Measurements from ENCODE around the gene SLAMF7. TPM values are rescaled to one million over a fixed set of nuclear protein-coding genes. Genes with fewer than 3 reads are reported as not detected.

The SLAMF7 gene
- total RNA-seq: not detected

GRCh38 chr1:160739098-160739511 lies at the start of gene SLAMF7:
Gene SLAMF7, plus strand, starts transcription at chr1:160739247. Its CDS starts 55 bp downstream, at chr1:160739302.

GRCh38 chr1:160711602-160712311 lies 27.3 kb upstream of the SLAMF7 start, which contains the start of gene CD48:
Gene CD48, minus strand, starts transcription at chr1:160711822. Its CDS starts 59 bp downstream, at chr1:160711763.

GRCh38 chr1:160795951-160796383 lies 56.9 kb downstream of the SLAMF7 start, which contains the start of gene LY9:
Gene LY9, plus strand, starts transcription at chr1:160796174. Its CDS starts 14 bp downstream, at chr1:160796188.

Other genes with a start within 250 kb of the SLAMF7 start
- gene SLAMF6, start 216.0 kb upstream of the SLAMF7 start, total RNA-seq: not detected
- 4.4 TPM for gene CD84, start 159.8 kb upstream of the SLAMF7 start, total RNA-seq
- gene SLAMF1, start 92.2 kb upstream of the SLAMF7 start, total RNA-seq: not detected
- 0.46 TPM for gene CD48, start 27.4 kb upstream of the SLAMF7 start, total RNA-seq
- not detected for gene LY9, start 56.9 kb downstream of the SLAMF7 start, total RNA-seq
- not detected for gene CD244, start 123.6 kb downstream of the SLAMF7 start, total RNA-seq
- not detected for gene ITLN1, start 145.9 kb downstream of the SLAMF7 start, total RNA-seq
- not detected for gene ITLN2, start 215.6 kb downstream of the SLAMF7 start, total RNA-seq